ENCODE results near the gene PTCH2. TPM values are rescaled to one million over a fixed set of nuclear protein-coding genes. Genes with fewer than 3 reads are reported as not detected.
A peak's percentile ranks its signal among the peaks of the same experiment; 100 is the strongest.

Gene PTCH2
- total RNA-seq, 1 experiment from 2014 or later: 1.1 TPM

DNA sequence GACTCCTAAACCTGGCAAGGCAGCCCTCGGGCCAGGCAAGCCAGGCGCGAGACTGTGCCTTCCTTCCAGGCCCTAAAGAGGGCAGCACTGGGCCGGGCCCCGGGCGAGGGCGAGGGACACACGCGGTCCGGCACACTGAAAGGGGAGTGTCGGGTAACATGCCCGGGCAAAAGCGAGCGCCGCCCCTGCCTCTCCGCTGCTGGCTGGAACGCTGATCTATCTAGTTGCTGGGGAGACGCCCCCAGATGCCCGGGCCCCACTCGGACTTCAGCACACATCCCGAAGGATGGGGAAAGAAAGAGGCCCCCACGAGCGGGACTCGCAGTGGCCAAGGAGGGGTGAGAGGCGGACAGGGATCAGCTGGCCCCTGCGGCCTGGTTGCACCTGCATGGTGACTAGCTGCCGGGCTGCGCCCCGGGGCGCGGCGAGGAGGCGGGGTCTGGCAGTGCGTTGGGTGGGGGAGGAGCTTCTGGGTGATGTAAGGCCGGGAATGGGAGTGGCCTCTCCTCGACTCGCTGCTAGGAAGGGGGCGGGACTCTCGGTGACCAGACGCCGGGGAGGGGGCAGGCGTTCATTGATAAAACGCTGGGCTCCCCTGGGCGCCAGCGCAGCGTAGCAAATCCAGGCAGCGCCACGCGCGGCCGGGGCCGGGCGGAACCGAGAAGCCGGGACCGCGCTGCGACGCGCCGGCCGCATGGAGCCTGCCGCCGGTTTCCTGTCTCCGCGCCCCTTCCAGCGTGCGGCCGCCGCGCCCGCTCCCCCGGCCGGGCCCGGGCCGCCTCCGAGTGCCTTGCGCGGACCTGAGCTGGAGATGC is 43.1 kb downstream of the PTCH2 start, which contains the start of gene PLK3 (continued):
- TF ChIP-seq EMX1 (CRISPR knock-in tag; IDR thresholded peaks at IDR 0.05) (no peak), ZNF416 (CRISPR knock-in tag; IDR thresholded peaks at IDR 0.05) (no peak), ELF4 (CRISPR knock-in tag; IDR thresholded peaks at IDR 0.05; ENCODE audit: low read depth) (no peak), RELA (CRISPR knock-in tag; IDR thresholded peaks at IDR 0.05; ENCODE audit: borderline replicate concordance) (no peak), TEAD4 (CRISPR knock-in tag; IDR thresholded peaks at IDR 0.05) (no peak), SP1 (CRISPR knock-in tag; conservative IDR thresholded peaks at IDR 0.05) (peak; percentile 87), TCF7 (CRISPR knock-in tag; IDR thresholded peaks at IDR 0.05; ENCODE audit: low read depth) (no peak), NR1H2 (CRISPR knock-in tag; IDR thresholded peaks at IDR 0.05) (no peak), SMAD3 (CRISPR knock-in tag; IDR thresholded peaks at IDR 0.05; ENCODE audit: borderline replicate concordance) (0 out of 2 replicates have a peak, but pooled peaks have one; percentile 40)
- TF ChIP-seq, protein P1, sequence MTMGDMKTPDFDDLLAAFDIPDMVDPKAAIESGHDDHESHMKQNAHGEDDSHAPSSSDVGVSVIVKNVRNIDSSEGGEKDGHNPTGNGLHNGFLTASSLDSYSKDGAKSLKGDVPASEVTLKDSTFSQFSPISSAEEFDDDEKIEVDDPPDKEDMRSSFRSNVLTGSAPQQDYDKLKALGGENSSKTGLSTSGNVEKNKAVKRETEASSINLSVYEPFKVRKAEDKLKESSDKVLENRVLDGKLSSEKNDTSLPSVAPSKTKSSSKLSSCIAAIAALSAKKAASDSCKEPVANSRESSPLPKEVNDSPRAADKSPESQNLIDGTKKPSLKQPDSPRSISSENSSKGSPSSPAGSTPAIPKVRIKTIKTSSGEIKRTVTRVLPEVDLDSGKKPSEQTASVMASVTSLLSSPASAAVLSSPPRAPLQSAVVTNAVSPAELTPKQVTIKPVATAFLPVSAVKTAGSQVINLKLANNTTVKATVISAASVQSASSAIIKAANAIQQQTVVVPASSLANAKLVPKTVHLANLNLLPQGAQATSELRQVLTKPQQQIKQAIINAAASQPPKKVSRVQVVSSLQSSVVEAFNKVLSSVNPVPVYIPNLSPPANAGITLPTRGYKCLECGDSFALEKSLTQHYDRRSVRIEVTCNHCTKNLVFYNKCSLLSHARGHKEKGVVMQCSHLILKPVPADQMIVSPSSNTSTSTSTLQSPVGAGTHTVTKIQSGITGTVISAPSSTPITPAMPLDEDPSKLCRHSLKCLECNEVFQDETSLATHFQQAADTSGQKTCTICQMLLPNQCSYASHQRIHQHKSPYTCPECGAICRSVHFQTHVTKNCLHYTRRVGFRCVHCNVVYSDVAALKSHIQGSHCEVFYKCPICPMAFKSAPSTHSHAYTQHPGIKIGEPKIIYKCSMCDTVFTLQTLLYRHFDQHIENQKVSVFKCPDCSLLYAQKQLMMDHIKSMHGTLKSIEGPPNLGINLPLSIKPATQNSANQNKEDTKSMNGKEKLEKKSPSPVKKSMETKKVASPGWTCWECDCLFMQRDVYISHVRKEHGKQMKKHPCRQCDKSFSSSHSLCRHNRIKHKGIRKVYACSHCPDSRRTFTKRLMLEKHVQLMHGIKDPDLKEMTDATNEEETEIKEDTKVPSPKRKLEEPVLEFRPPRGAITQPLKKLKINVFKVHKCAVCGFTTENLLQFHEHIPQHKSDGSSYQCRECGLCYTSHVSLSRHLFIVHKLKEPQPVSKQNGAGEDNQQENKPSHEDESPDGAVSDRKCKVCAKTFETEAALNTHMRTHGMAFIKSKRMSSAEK (CRISPR knock-in tag; IDR thresholded peaks at IDR 0.05; ENCODE audit: borderline replicate concordance): no peak
- TF ChIP-seq, protein P2, sequence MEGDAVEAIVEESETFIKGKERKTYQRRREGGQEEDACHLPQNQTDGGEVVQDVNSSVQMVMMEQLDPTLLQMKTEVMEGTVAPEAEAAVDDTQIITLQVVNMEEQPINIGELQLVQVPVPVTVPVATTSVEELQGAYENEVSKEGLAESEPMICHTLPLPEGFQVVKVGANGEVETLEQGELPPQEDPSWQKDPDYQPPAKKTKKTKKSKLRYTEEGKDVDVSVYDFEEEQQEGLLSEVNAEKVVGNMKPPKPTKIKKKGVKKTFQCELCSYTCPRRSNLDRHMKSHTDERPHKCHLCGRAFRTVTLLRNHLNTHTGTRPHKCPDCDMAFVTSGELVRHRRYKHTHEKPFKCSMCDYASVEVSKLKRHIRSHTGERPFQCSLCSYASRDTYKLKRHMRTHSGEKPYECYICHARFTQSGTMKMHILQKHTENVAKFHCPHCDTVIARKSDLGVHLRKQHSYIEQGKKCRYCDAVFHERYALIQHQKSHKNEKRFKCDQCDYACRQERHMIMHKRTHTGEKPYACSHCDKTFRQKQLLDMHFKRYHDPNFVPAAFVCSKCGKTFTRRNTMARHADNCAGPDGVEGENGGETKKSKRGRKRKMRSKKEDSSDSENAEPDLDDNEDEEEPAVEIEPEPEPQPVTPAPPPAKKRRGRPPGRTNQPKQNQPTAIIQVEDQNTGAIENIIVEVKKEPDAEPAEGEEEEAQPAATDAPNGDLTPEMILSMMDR (IDR thresholded peaks at IDR 0.05): peak; percentile 66
- TF ChIP-seq, protein P3, sequence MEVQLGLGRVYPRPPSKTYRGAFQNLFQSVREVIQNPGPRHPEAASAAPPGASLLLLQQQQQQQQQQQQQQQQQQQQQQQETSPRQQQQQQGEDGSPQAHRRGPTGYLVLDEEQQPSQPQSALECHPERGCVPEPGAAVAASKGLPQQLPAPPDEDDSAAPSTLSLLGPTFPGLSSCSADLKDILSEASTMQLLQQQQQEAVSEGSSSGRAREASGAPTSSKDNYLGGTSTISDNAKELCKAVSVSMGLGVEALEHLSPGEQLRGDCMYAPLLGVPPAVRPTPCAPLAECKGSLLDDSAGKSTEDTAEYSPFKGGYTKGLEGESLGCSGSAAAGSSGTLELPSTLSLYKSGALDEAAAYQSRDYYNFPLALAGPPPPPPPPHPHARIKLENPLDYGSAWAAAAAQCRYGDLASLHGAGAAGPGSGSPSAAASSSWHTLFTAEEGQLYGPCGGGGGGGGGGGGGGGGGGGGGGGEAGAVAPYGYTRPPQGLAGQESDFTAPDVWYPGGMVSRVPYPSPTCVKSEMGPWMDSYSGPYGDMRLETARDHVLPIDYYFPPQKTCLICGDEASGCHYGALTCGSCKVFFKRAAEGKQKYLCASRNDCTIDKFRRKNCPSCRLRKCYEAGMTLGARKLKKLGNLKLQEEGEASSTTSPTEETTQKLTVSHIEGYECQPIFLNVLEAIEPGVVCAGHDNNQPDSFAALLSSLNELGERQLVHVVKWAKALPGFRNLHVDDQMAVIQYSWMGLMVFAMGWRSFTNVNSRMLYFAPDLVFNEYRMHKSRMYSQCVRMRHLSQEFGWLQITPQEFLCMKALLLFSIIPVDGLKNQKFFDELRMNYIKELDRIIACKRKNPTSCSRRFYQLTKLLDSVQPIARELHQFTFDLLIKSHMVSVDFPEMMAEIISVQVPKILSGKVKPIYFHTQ (CRISPR knock-in tag; IDR thresholded peaks at IDR 0.05): no peak
- TF ChIP-seq, protein P4, sequence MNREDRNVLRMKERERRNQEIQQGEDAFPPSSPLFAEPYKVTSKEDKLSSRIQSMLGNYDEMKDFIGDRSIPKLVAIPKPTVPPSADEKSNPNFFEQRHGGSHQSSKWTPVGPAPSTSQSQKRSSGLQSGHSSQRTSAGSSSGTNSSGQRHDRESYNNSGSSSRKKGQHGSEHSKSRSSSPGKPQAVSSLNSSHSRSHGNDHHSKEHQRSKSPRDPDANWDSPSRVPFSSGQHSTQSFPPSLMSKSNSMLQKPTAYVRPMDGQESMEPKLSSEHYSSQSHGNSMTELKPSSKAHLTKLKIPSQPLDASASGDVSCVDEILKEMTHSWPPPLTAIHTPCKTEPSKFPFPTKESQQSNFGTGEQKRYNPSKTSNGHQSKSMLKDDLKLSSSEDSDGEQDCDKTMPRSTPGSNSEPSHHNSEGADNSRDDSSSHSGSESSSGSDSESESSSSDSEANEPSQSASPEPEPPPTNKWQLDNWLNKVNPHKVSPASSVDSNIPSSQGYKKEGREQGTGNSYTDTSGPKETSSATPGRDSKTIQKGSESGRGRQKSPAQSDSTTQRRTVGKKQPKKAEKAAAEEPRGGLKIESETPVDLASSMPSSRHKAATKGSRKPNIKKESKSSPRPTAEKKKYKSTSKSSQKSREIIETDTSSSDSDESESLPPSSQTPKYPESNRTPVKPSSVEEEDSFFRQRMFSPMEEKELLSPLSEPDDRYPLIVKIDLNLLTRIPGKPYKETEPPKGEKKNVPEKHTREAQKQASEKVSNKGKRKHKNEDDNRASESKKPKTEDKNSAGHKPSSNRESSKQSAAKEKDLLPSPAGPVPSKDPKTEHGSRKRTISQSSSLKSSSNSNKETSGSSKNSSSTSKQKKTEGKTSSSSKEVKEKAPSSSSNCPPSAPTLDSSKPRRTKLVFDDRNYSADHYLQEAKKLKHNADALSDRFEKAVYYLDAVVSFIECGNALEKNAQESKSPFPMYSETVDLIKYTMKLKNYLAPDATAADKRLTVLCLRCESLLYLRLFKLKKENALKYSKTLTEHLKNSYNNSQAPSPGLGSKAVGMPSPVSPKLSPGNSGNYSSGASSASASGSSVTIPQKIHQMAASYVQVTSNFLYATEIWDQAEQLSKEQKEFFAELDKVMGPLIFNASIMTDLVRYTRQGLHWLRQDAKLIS (CRISPR knock-in tag; IDR thresholded peaks at IDR 0.05; ENCODE audit: borderline replicate concordance): peak; percentile 65; the same call in 1 of the 2 replicates
- TF ChIP-seq, protein P5, sequence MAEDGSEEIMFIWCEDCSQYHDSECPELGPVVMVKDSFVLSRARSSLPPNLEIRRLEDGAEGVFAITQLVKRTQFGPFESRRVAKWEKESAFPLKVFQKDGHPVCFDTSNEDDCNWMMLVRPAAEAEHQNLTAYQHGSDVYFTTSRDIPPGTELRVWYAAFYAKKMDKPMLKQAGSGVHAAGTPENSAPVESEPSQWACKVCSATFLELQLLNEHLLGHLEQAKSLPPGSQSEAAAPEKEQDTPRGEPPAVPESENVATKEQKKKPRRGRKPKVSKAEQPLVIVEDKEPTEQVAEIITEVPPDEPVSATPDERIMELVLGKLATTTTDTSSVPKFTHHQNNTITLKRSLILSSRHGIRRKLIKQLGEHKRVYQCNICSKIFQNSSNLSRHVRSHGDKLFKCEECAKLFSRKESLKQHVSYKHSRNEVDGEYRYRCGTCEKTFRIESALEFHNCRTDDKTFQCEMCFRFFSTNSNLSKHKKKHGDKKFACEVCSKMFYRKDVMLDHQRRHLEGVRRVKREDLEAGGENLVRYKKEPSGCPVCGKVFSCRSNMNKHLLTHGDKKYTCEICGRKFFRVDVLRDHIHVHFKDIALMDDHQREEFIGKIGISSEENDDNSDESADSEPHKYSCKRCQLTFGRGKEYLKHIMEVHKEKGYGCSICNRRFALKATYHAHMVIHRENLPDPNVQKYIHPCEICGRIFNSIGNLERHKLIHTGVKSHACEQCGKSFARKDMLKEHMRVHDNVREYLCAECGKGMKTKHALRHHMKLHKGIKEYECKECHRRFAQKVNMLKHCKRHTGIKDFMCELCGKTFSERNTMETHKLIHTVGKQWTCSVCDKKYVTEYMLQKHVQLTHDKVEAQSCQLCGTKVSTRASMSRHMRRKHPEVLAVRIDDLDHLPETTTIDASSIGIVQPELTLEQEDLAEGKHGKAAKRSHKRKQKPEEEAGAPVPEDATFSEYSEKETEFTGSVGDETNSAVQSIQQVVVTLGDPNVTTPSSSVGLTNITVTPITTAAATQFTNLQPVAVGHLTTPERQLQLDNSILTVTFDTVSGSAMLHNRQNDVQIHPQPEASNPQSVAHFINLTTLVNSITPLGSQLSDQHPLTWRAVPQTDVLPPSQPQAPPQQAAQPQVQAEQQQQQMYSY (CRISPR knock-in tag; IDR thresholded peaks at IDR 0.05): no peak; the same call in 1 of the 2 replicates
- TF ChIP-seq, protein P6, sequence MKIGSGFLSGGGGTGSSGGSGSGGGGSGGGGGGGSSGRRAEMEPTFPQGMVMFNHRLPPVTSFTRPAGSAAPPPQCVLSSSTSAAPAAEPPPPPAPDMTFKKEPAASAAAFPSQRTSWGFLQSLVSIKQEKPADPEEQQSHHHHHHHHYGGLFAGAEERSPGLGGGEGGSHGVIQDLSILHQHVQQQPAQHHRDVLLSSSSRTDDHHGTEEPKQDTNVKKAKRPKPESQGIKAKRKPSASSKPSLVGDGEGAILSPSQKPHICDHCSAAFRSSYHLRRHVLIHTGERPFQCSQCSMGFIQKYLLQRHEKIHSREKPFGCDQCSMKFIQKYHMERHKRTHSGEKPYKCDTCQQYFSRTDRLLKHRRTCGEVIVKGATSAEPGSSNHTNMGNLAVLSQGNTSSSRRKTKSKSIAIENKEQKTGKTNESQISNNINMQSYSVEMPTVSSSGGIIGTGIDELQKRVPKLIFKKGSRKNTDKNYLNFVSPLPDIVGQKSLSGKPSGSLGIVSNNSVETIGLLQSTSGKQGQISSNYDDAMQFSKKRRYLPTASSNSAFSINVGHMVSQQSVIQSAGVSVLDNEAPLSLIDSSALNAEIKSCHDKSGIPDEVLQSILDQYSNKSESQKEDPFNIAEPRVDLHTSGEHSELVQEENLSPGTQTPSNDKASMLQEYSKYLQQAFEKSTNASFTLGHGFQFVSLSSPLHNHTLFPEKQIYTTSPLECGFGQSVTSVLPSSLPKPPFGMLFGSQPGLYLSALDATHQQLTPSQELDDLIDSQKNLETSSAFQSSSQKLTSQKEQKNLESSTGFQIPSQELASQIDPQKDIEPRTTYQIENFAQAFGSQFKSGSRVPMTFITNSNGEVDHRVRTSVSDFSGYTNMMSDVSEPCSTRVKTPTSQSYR (CRISPR knock-in tag; IDR thresholded peaks at IDR 0.05): no peak
- TF ChIP-seq, protein P7, sequence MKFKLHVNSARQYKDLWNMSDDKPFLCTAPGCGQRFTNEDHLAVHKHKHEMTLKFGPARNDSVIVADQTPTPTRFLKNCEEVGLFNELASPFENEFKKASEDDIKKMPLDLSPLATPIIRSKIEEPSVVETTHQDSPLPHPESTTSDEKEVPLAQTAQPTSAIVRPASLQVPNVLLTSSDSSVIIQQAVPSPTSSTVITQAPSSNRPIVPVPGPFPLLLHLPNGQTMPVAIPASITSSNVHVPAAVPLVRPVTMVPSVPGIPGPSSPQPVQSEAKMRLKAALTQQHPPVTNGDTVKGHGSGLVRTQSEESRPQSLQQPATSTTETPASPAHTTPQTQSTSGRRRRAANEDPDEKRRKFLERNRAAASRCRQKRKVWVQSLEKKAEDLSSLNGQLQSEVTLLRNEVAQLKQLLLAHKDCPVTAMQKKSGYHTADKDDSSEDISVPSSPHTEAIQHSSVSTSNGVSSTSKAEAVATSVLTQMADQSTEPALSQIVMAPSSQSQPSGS (CRISPR knock-in tag; IDR thresholded peaks at IDR 0.05; ENCODE audit: borderline replicate concordance, low read depth): no peak

Data from WTC11 (cell line).